HG03575 (cell line): ENCODE results near the gene ANKRD55.
"Not testable (repeated sequence)": the region's sequence is repeated elsewhere in the genome, so short reads cannot be mapped to it uniquely, and the experiment has no call there.

ENCODE experiments used
- ATAC-seq: cut with Tn5 transposase; IDR thresholded peaks from one replicate; pipeline ENCODE4 v1.9.1; 2021; ENCODE audit not compliant: unreplicated experiment, insufficient number of reproducible peaks, low FRiP score; ENCODE audit errors: extremely low read depth

Gene ANKRD55

DNA sequence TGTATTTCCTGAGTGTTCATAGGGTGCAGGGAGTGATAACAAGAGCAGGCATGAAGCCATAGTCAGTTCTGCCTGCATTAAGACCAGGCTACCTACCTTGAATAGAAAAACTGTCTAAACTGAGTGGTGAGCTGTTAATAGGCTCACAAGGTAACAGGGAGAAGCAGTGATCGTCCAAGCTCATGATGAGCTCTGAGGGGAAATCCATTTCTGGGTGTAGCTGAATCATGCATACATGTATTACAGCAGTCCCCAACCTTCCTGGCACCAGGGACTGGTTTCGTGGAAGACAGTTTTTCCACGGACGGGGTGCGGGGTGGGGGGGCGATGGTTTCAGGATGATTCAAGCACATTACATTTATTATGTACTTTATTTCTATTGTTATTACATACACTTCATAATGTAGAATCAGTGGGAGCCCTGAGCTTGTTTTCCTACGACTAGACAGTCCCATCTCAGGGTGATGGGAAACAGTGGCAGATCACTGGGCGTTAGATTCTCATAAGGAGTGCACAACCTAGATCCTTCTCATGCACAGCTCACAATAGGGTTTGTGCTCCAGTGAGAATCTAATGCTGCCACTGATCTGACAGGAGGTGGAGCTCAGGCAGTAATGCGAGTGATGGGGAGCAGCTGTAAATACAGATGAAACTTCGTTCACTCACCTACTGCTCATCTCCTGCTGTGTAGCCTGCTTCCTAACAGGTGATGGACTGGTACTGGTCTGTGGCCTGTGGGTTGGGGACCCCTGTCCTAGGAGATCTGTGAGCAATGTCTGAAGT lies 138.4 kb downstream of the ANKRD55 start:
- ATAC-seq: no peak

DNA sequence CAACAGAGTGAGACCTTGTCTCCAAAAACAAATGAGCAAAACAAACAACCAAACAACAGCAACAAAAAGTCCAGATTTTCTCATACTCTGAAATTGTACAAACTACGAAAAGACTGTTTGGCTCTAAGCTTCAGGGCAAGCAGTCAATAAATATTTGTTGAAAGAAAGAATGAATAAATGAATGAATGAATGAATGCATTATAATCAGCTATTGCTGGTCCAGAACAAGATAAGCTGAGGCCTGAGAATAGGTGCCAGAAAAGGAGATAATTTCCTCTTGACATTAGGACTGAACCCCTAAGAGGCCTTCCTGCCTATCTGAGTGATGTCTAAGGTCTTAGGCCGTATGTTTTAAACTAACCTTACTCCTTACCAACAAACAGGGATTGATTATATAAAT lies 139.2 kb downstream of the ANKRD55 start:
- ATAC-seq: no peak

DNA sequence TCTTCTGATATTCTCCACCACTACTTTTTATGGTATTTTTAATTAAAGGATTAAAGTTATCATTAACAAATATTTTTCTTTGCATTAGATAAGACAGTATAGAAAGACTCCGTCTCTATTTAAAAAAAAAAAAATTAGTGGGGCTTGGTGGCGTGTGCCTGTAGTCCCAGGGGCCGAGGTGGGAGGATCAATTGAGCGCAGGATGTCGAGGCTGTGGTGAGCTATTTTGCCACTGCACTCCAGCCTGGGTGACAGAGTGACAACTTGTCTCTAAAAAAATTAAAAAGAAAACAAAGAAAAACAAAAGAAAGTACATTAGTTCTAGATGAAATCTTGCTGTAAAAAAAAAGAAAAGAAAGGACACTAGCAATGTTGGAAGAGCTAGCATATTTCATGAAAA lies 141.0 kb downstream of the ANKRD55 start:
- ATAC-seq: no peak

DNA sequence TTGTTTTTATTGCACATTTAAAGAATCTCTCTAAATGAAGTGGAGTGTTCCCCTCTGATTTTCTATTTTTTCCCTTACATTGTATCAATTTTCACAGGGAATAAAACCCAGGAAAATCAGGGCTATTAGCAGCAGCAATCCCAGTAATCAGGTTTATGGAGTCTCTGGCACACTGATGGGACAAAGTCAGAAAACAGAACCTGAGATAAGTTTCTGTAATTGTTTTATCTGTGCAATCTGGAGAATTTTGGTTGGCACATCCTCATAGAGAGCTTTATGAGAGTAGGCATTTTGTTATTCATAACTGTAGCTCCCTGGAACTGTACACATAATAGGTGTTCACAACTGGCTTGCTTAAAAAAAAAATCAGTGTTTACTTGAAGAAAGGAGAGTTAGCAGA lies 141.5 kb downstream of the ANKRD55 start:
- no peak for ATAC-seq

DNA sequence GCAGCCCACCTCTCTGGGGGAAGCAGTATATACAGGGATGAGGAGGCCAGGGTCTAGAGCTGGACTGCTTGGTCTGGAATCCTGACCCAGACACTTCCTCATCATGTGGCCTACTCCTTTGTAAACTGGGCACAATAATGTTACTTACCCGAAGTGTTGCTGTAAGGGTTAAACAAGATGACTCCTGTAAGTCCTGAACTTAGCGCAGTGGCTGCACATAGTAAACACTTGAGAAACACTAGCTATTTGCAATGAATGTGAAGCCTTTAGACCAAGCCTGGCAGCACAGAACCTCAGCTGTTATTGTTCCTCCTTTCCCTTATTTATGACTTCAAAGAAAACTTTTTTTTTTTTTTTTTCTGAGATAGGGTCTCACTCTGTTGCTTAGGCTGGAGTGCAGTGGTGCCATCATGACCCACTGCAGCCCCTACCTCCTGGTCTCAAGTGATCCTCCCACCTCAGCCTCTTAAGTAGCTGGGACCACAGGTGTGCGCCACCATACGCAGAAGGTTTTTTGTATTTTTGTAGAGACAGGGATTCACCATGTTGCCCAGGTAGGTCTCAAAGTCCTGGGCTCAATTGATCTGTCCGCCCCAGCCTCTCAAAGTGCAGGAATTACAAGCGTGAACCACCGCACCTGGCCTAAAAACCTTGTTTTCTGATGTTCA lies 142.2 kb downstream of the ANKRD55 start:
- ATAC-seq: no peak

DNA sequence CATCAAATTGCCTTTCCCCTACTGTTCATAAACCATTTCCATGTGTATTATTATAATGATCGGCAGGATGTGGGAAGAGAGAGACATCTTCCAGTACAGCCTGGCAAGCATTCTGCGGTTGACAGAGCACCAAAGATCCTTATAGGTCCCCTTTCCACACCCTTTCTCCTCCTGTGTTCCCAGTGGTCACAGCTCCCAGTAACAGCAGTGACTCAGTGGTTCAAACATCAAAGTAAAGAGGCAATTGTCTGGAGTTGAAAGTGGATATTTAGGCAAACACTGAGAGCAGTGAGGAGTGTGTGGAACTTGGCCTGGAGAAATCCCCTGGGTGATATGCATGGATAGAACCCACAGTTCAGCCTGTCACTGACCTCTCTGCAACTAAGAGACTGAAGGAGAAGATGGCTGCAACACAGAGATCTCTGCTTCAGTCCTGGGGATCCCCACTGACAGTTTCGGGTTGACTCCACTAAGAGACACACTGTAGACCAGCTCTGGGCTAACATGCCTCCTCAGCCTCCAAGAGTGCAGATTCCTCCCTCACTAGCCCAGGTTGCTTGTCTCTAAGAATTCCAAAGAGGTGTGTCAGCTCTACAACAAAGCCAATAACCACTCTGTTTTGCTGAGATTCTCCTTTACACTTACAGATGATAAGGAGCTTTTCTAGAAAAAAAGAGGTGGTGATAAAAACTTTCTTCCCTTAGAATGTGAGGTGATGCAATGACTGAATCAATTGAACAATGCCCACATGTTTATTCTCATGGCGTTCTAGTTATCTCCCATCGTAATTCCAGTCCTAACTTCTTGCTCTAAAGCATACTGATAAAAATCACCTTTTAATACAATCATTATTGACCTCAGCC lies 143.9 kb downstream of the ANKRD55 start:
- ATAC-seq: peak; percentile 60

DNA sequence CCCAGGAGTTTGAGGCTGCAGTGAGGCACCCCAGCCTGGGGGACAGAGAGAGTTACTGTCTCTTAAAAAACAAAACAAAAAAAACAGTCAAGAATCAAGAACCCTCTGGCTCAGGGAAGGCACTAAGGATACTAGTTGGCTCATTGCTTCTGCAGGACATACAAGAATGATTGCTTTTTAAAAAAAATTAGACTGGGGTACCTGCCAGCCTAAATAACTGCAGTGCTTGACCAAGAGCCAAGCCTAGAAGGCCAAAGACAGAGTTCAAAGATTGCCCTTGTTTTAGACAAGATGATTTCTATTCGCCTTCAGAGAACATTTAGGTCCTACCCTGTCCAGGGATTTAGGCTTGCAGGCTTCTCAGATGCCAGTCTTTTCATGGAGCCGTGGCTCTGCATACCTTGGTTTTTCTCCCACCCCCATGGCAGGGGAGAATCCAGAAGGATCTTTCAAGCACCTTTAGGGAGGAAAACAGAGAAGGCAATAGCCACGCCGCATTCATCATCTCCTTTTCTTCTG lies 144.6 kb downstream of the ANKRD55 start:
- no peak for ATAC-seq

DNA sequence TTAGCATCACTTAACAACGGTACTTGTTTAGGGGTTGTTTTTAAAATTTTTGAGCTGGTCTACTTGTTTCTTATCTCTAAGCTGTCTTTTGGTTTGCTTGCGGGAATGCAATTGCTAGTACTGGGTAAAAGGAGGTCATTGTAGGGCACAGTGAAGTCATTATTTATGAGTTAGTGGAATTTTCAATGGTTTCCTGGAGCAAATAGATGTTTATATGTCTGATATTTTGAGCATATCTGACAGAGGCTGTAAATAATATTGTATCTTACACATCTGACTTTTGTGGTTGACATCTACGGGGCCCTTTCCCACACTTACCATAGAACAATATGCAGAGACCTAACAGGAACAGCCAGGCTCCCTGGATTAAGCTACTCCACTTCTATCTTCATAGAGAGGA lies 147.9 kb downstream of the ANKRD55 start:
- ATAC-seq: no peak

DNA sequence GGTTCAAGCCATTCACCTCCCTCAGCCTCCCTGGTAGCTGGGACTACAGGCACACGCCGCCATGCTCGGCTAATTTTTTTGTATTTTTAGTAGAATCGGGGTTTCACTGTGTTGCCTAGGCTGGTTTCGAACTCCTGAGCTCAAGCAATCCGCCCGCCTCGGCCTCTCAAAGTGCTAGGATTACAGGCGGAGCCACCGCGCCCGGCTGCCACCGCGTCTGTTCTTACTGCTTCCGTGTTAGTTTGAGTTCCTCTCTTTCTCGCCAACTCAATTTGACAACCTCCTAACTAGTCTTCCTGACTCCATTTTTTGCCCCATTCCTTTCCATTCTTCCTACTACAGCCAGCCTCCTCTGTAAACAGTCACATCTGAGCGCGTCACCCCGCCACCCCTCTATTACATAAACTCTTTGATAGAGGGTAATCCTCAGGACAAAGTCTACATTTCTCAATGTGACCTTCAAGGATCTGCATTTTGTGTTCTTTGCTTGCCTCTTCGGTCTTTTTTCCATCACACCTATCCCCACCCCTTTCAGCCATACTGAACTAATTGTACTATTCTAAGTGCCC lies 149.8 kb downstream of the ANKRD55 start:
- ATAC-seq: no peak

DNA sequence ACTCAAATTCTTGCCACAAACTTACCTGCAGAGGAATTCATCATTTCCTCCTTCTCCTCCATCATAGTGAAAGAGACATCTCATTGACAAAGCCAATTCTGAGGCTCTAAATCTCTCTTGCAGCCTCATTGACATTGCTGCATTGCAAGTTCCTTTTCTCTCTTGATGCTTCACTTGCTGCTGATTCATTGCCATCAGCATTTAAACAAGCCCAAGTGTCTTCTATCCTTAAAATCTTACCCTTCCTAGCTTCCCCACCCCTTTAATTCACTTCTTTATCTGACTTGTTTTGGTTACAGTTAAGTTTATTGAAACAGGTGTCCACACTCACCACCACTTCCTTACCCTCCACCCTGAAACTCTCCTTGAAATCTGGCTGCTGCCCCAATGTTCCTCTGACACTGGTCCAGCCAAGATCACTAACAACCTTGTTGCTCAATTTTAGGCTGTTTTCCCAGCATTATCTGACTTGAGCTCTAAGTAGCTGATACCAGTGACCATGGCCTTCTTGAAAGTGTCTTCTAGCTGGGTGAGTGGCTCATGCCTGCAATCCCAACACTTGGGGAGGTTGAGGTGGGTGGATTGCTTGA lies 152.0 kb downstream of the ANKRD55 start:
- ATAC-seq: peak; percentile 48

DNA sequence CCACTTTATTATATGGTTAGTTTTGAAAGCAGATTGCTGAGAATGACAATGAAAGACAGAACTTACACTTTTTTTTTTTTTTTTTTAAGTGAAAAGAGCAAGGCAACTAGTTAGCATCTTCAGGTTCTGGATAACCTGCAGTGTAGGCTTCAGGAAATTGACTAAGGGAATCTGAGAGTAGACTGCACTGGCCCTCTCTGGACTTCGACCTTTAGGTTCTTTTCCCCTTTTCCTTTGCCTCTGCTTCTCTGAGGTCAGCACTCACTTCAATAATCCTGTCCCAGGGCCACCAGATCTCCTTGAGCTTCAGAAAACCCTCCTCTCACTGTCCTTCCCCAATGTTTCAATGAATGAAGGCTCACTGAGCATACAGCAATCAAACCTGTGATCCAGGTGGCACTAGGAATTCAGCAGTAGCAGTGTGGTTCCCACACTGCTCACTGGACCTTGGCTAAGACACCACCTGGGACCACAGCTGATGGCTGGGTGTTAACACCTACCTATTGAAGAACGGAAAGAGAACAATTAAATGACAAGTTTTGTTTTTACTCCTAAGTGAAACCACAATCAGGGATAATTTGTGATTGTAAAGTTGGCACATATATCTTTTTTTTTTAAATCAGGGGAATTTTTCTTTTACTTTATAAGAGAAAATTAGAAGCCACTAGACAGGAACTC lies 152.6 kb downstream of the ANKRD55 start:
- ATAC-seq: peak; percentile 66

DNA sequence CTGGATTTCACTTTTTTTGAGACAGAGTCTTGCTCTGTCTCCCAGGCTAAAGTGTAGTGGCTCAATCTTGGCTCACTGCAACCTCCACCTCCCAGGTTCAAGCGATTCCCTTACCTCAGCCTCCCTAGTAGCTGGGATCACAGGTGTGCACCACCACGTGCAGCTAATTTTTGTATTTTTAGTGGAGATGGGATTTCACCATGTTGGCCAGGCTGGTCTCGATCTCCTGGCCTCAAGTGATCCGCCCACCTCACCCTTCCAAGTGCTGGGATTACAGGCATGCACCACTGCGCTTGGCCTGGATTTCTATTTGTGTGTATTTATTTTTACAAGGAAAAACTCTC lies 154.0 kb downstream of the ANKRD55 start:
- ATAC-seq: not testable (repeated sequence)

DNA sequence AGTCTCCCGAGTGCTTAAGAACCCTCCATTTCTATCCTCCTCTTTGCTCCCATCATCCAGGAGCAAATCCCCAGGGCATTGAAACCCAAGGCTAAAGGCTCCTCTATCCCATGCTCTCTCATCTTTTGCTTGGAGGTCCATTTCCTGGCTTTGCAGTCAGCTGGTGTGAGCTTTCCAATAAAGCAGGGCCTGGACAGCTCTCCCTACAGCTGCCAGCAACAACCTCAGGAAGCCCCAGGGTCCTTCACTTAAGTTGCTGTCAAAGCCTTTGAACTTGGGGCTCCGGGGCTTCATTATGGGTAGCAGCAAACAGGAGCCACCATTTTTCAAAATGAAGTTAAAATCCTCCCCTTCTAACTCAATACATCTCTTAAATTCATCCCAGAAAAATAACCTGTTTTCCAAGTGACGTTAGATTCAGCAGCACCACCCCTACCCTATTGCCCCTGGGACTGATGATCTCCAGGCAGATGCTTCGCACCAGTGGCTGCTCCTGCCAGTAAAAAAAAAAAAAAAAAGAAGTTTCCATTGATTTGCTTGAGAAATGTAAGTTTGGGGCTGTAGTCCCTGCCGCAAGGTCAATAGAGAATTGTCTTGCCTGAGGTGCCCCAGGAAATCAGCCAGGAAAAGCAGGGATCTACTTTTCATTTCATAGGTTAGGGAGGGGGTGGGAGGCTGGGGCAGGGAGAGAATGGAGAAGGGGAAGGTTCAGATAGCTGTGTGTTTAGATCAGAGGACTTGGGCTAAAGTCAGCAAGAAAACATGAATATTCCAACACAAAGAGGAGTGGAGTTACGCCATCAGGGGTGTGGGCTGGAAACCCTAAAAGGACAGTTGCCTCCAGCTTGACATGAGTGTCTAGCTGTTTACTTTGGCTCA lies 154.6 kb downstream of the ANKRD55 start:
- ATAC-seq: no peak

DNA sequence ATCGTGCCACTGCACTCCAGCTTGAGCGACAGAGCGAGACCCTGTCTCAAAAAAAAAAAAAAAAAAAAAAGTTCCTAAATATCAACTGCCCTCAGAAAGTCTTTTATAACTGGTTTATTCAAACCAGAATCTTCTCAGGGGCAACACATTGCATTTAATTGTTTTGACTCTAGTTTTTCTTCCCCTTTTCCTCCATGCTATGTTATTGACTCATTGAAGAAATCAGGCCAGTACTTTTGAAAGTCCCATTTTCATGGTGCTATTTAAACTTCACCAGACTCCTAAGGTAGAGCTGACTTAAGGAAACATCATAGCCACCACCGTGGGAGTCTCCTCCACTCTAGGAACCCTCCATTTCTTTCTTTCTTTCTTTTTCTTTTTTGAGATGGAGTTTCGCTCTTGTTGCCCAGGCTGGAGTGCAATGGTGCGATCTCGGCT lies 155.3 kb downstream of the ANKRD55 start:
- ATAC-seq: no peak

DNA sequence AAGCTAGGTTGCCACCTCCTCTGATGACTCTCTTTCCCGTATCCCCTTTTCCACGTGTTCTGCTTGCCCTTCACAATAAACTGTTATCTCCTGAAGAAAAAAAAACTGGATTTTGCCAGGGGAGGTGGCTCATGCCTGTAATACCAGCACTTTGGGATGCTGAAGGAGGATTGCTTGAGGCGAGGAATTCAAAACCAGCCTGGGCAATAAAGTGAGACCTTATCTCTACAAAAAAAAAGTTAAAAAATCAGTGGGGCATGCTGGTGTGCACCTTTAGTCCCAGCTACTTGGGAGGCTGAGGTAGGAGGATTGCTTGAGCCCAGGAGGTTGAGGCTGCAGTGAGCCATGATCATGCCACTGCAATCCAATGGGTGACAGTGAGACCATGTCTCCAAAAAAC lies 156.6 kb downstream of the ANKRD55 start:
- no peak for ATAC-seq

DNA sequence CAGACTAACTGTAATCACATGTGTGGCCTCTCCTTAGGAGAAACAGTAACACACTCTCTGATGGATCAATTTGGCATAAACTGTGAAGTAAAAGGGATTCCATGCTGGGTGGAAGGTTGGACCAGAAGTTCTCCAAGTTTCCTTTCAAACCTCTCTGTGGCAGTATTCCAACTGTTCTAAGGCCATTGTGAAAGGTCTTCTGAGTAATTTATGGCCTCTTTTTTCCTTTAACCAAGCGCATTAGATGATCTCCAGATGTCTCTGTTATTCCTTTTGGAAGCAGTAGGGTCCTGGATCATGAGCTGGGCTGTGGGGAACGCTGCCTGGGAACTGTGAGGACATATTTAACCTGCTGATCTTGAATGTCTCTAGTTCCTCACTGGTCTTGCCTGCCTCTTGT lies 157.8 kb downstream of the ANKRD55 start:
- no peak for ATAC-seq

DNA sequence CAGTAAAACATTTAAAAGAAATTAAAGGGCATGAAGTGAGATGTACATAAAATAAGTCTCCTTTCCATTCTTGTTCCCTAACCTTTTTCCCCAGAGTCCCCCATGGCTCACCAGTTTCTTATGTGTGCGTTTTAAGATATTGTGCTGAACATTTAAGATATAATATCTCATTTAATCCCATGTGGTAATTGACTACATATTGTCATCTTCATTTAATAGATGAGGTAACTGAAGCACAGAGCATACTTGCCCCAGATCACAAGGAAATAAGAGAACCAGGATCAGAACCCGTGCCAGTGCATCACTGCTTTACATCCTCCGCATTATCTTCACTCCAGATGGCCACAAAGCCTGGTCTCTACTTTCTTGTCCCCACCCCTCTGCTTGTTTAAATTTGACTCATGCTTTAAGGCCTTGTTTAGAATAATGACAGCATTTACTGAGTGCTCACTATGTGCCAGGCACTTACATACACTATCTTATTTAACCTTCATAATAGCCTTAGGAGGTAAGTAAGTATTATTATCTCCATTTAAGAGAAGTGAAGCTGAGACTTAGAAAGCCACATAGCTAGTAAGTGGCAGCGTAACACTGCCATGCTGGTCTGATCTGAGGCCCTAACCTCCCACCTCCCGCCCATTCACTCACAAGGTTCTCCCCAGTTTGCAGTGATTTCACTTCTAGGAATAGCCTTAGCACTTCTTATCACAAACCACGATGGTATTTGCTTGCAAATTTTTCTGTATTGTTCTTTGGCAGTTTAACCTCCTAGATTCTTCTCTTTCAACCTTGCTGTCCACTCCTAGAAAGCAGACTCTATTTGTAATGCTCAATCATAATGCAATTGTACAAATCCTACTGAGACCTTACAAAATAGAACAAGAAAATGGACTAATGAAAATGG lies 160.0 kb downstream of the ANKRD55 start:
- ATAC-seq: no peak
